Measurements from ENCODE around the gene TMEM140.

TMEM140 gene

GRCh38 chr7:135199439-135199838 lies 51.6 kb downstream of the TMEM140 start:
- in situ Hi-C loops (cut with HindIII; ENCODE audit: low sequenced_read_pairs) = no loop called here
- no peak overlapping the region for H3K4me3 ChIP-seq (ENCODE audit: low read depth, low read length)
- TF ChIP-seq CTCF (IDR thresholded peaks at IDR 0.05; ENCODE audit: low read depth, low read length) = no peak
- no peak for DNase-seq (ENCODE audit: low read depth, low spot score)

GRCh38 chr7:135200821-135201331 lies 53.0 kb downstream of the TMEM140 start:
- TF ChIP-seq CTCF (IDR thresholded peaks at IDR 0.05; ENCODE audit: low read depth, low read length) = no peak
- in situ Hi-C loops (cut with HindIII; ENCODE audit: low sequenced_read_pairs) = no loop called here
- peak; percentile 40 for DNase-seq (ENCODE audit: low read depth, low spot score)
- no peak overlapping the region for H3K4me3 ChIP-seq (ENCODE audit: low read depth, low read length)

GRCh38 chr7:135201350-135201749 lies 53.5 kb downstream of the TMEM140 start:
- in situ Hi-C loops (cut with HindIII; ENCODE audit: low sequenced_read_pairs) = no loop called here
- DNase-seq (ENCODE audit: low read depth, low spot score) = no peak

GRCh38 chr7:135204341-135204749 lies 56.5 kb downstream of the TMEM140 start:
- DNase-seq (ENCODE audit: low read depth, low spot score) = peak; percentile 91
- TF ChIP-seq CTCF (IDR thresholded peaks at IDR 0.05; ENCODE audit: low read depth, low read length) = no peak
- in situ Hi-C loops (cut with HindIII; ENCODE audit: low sequenced_read_pairs) = no loop called here
- H3K4me3 ChIP-seq (ENCODE audit: low read depth, low read length) = no peak overlapping the region

More at GRCh38 chr7:135201350-135201749, 53.5 kb downstream of the TMEM140 start:
- H3K4me3 ChIP-seq (ENCODE audit: low read depth, low read length) = no peak overlapping the region
- no peak for TF ChIP-seq CTCF (IDR thresholded peaks at IDR 0.05; ENCODE audit: low read depth, low read length)

GRCh38 chr7:135204876-135205275 lies 57.0 kb downstream of the TMEM140 start:
- TF ChIP-seq CTCF (IDR thresholded peaks at IDR 0.05; ENCODE audit: low read depth, low read length) = no peak
- no peak overlapping the region for H3K4me3 ChIP-seq (ENCODE audit: low read depth, low read length)
- in situ Hi-C loops (cut with HindIII; ENCODE audit: low sequenced_read_pairs) = no loop called here
- DNase-seq (ENCODE audit: low read depth, low spot score) = peak; percentile 17

GRCh38 chr7:135205850-135206249 lies 58.0 kb downstream of the TMEM140 start:
- no peak for TF ChIP-seq CTCF (IDR thresholded peaks at IDR 0.05; ENCODE audit: low read depth, low read length)
- in situ Hi-C loops (cut with HindIII; ENCODE audit: low sequenced_read_pairs) = no loop called here
- DNase-seq (ENCODE audit: low read depth, low spot score) = no peak
- H3K4me3 ChIP-seq (ENCODE audit: low read depth, low read length) = no peak overlapping the region
